Measurements from ENCODE around the gene ADIPOR2. TPM values are rescaled to one million over a fixed set of nuclear protein-coding genes. Genes with fewer than 3 reads are reported as not detected.
"Not testable (repeated sequence)": the region's sequence is repeated elsewhere in the genome, so short reads cannot be mapped to it uniquely, and the experiment has no call there.

Gene ADIPOR2
- total RNA-seq, 1 experiment from 2014 or later, result 45.3 TPM

GRCh38 chr12:1732914-1733313 lies 42.0 kb downstream of the ADIPOR2 start:
- Histone ChIP-seq H3K27me3 (ENCODE audit: insufficient read depth, low read length) (no peaks in the 10 kb centered on the region), H3K14ac (ENCODE audit: insufficient read depth, low read length) (no peak overlapping the region), H4K5ac (ENCODE audit: insufficient read length, low read depth, low read length) (no peak overlapping the region), H2BK120ac (ENCODE audit: low read depth, low read length, poor library complexity, severe bottlenecking) (no peak overlapping the region), H3K23ac (ENCODE audit: insufficient read length, low read depth, low read length) (no peak overlapping the region), H3K79me2 (ENCODE audit: insufficient read depth, low read length) (peaks cover 5% of the 10 kb centered on the region; the same call in 1 of the 2 replicates), H2BK5ac (ENCODE audit: insufficient read length, low read length) (no peak overlapping the region), H3T11ph (ENCODE audit: low read length) (no peak overlapping the region), H3K56ac (ENCODE audit: insufficient read length, low read depth, low read length) (no peak overlapping the region), H3K23me2 (ENCODE audit: insufficient read length, low read depth, low read length, poor library complexity, severe bottlenecking) (no peaks in the 10 kb centered on the region), H2BK20ac (ENCODE audit: low read depth, low read length, poor library complexity, severe bottlenecking) (no peak overlapping the region), H4K91ac (ENCODE audit: insufficient read length, low read depth, low read length) (no peak overlapping the region), H3K79me1 (ENCODE audit: insufficient read depth, low read depth, low read length, poor library complexity, severe bottlenecking) (peaks cover 7% of the 10 kb centered on the region), H4K8ac (replicated peaks; ENCODE audit: insufficient read length, low read depth, low read length) (no peak overlapping the region), H4K20me1 (ENCODE audit: control insufficient read depth, insufficient read depth, insufficient read length) (no peaks in the 10 kb centered on the region), H2BK15ac (ENCODE audit: low read depth, low read length) (no peak overlapping the region), H3K9ac (ENCODE audit: extremely low read depth, insufficient read length, low read length) (no peak overlapping the region), H3K4ac (ENCODE audit: low read depth, low read length) (no peak overlapping the region), H2BK12ac (ENCODE audit: insufficient read length, low read depth, low read length) (no peak overlapping the region), H2AFZ (ENCODE audit: low read length) (no peak overlapping the region), H3K18ac (ENCODE audit: insufficient read length, low read depth, low read length) (no peak overlapping the region), H3K27ac (ENCODE audit: insufficient read length, low read depth, low read length) (no peak overlapping the region), H3K4me2 (ENCODE audit: insufficient read depth, insufficient read length, low read length) (no peak overlapping the region), H3K4me1 (ENCODE audit: insufficient read depth, low read length) (no peaks in the 10 kb centered on the region), H2AK5ac (ENCODE audit: insufficient read length, low read length) (no peak overlapping the region), H3K9me3 (ENCODE audit: control insufficient read depth, low read depth, low read length) (no peaks in the 10 kb centered on the region)
- Mint-ChIP-seq H3K36me3 (ENCODE audit: insufficient read depth in 1 of 3, low read depth in 3 of 3) (peaks cover 0 to 9% (median 5%) of the 10 kb centered on the region in 3 experiments; a peak in 6 of 7 replicates), H3K4me3 (no peak overlapping the region), H3K4me1 (no peaks in the 10 kb centered on the region), H3K27ac (no peak overlapping the region), H3K27me3 (ENCODE audit: low read depth) (no peaks in the 10 kb centered on the region), H3K9me3 (no peaks in the 10 kb centered on the region; a peak in 1 of 5 replicates)
- no peak for DNase-seq
- TF ChIP-seq, protein P1, sequence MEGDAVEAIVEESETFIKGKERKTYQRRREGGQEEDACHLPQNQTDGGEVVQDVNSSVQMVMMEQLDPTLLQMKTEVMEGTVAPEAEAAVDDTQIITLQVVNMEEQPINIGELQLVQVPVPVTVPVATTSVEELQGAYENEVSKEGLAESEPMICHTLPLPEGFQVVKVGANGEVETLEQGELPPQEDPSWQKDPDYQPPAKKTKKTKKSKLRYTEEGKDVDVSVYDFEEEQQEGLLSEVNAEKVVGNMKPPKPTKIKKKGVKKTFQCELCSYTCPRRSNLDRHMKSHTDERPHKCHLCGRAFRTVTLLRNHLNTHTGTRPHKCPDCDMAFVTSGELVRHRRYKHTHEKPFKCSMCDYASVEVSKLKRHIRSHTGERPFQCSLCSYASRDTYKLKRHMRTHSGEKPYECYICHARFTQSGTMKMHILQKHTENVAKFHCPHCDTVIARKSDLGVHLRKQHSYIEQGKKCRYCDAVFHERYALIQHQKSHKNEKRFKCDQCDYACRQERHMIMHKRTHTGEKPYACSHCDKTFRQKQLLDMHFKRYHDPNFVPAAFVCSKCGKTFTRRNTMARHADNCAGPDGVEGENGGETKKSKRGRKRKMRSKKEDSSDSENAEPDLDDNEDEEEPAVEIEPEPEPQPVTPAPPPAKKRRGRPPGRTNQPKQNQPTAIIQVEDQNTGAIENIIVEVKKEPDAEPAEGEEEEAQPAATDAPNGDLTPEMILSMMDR (conservative IDR thresholded peaks at IDR 0.05), result no peak
- no CpG with 5 or more reads among the region's 1 CpG for WGBS (ENCODE audit: extremely low coverage, insufficient read length, low lambda C conversion rate)

DNA sequence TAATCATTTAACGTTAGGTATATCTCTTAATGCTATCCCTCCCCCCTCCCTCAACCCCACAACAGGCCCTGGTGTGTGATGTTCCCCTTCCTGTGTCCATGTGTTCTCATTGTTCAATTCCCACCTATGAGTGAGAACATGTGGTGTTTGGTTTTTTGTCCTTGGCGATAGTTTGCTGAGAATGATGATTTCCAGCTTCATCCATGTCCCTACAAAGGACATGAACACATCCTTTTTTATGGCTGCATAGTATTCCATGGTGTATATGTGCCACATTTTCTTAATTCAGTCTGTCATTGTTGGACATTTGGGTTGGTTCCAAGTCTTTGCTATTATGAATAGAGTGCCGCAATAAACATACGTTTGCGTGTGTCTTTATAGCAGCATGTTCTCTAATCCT lies 42.8 kb downstream of the ADIPOR2 start:
- not testable (repeated sequence) for H3K4me1 Mint-ChIP-seq; H3K9ac ChIP-seq (ENCODE audit: extremely low read depth, insufficient read length, low read length); H2BK5ac ChIP-seq (ENCODE audit: insufficient read length, low read length); H2AFZ ChIP-seq (ENCODE audit: low read length); DNase-seq; H3K23me2 ChIP-seq (ENCODE audit: insufficient read length, low read depth, low read length, poor library complexity, severe bottlenecking); H3K79me2 ChIP-seq (ENCODE audit: insufficient read depth, low read length); H3K36me3 Mint-ChIP-seq (ENCODE audit: insufficient read depth in 1 of 3, low read depth in 3 of 3); H2BK20ac ChIP-seq (ENCODE audit: low read depth, low read length, poor library complexity, severe bottlenecking); H3K27ac ChIP-seq (ENCODE audit: insufficient read length, low read depth, low read length); H3K27me3 Mint-ChIP-seq (ENCODE audit: low read depth); H4K8ac ChIP-seq (replicated peaks; ENCODE audit: insufficient read length, low read depth, low read length); H3K4me2 ChIP-seq (ENCODE audit: insufficient read depth, insufficient read length, low read length); H4K5ac ChIP-seq (ENCODE audit: insufficient read length, low read depth, low read length); H3K79me1 ChIP-seq (ENCODE audit: insufficient read depth, low read depth, low read length, poor library complexity, severe bottlenecking); H2BK120ac ChIP-seq (ENCODE audit: low read depth, low read length, poor library complexity, severe bottlenecking); H3K4ac ChIP-seq (ENCODE audit: low read depth, low read length); H3K18ac ChIP-seq (ENCODE audit: insufficient read length, low read depth, low read length); H4K20me1 ChIP-seq (ENCODE audit: control insufficient read depth, insufficient read depth, insufficient read length); H2BK15ac ChIP-seq (ENCODE audit: low read depth, low read length); H3K23ac ChIP-seq (ENCODE audit: insufficient read length, low read depth, low read length); H3K4me3 Mint-ChIP-seq; H3K9me3 ChIP-seq (ENCODE audit: control insufficient read depth, low read depth, low read length); H3K56ac ChIP-seq (ENCODE audit: insufficient read length, low read depth, low read length); H2AK5ac ChIP-seq (ENCODE audit: insufficient read length, low read length); H3T11ph ChIP-seq (ENCODE audit: low read length); H3K27ac Mint-ChIP-seq; H4K91ac ChIP-seq (ENCODE audit: insufficient read length, low read depth, low read length); H3K27me3 ChIP-seq (ENCODE audit: insufficient read depth, low read length); H3K4me1 ChIP-seq (ENCODE audit: insufficient read depth, low read length); H2BK12ac ChIP-seq (ENCODE audit: insufficient read length, low read depth, low read length); H3K9me3 Mint-ChIP-seq; H3K14ac ChIP-seq (ENCODE audit: insufficient read depth, low read length)
- WGBS (ENCODE audit: extremely low coverage, insufficient read length, low lambda C conversion rate), result no CpG with 5 or more reads among the region's 5 CpGs
